ENCODE data around the gene RANBP17. TPM values are rescaled to one million over a fixed set of nuclear protein-coding genes. Genes with fewer than 3 reads are reported as not detected.
"Not testable (repeated sequence)": the region's sequence is repeated elsewhere in the genome, so short reads cannot be mapped to it uniquely, and the experiment has no call there.

RANBP17 gene
- total and polyA plus RNA-seq, 7 experiments from 2014 or later, result 3.0 TPM; not detected in 6

- Mint-ChIP-seq H3K9me3 (no peaks in the 10 kb centered on the region), H3K4me3 (no peak overlapping the region), H3K36me3 (no peaks in the 10 kb centered on the region), H3K4me1 (no peaks in the 10 kb centered on the region), H3K27me3 (peaks cover 0 to 5% (median 0%) of the 10 kb centered on the region in 5 donors), H3K27ac (no peak overlapping the region)
- H3K9me3 ChIP-seq (ENCODE audit: control insufficient read depth in 2 of 3, low read length in 3 of 3), result no peaks in the 10 kb centered on the region
- intact Hi-C loops (cut with micrococcal nuclease), result no loop called here
- POLR2A ChIA-PET, result no interaction called here
- CTCF ChIA-PET, result no interaction called here
- no peak for ATAC-seq
- no peaks in the 10 kb centered on the region for H3K36me3 ChIP-seq (ENCODE audit: control insufficient read depth in 2 of 3, insufficient read depth in 3 of 3, low read length in 3 of 3)
- no peak overlapping the region for H3K27ac ChIP-seq (ENCODE audit: low read depth, low read length)
- DNase-seq, result no peak
- no peaks in the 10 kb centered on the region for H3K27me3 ChIP-seq (ENCODE audit: control insufficient read depth in 2 of 2, insufficient read depth in 2 of 2, low read length in 2 of 2)
- no peaks in the 10 kb centered on the region for H3K4me1 ChIP-seq (ENCODE audit: control insufficient read depth in 2 of 2, insufficient read depth in 2 of 2, low read length in 2 of 2)
- no peak overlapping the region for H3K4me3 ChIP-seq (ENCODE audit: low read length)
These were observed 170.2 kb downstream of the RANBP17 start for GRCh38 chr5:171031977-171032376.

GRCh38 chr5:171032435-171032973 is 170.7 kb downstream of the RANBP17 start:
- H3K4me3 ChIP-seq (ENCODE audit: low read length), result no peak overlapping the region
- POLR2A ChIA-PET, result no interaction called here
- H3K36me3 ChIP-seq (ENCODE audit: control insufficient read depth in 2 of 3, insufficient read depth in 3 of 3, low read length in 3 of 3), result no peaks in the 10 kb centered on the region
- no peaks in the 10 kb centered on the region for H3K4me1 ChIP-seq (ENCODE audit: control insufficient read depth in 2 of 2, insufficient read depth in 2 of 2, low read length in 2 of 2)
- ATAC-seq (no peak), DNase-seq (no peak)
- H3K9me3 Mint-ChIP-seq, result no peaks in the 10 kb centered on the region
- no peaks in the 10 kb centered on the region for H3K4me1 Mint-ChIP-seq
- CTCF ChIA-PET, result no interaction called here
- no peaks in the 10 kb centered on the region for H3K27me3 ChIP-seq (ENCODE audit: control insufficient read depth in 2 of 2, insufficient read depth in 2 of 2, low read length in 2 of 2)
- no peak overlapping the region for H3K27ac ChIP-seq (ENCODE audit: low read depth, low read length)
- no peak overlapping the region for H3K27ac Mint-ChIP-seq
- intact Hi-C loops (cut with micrococcal nuclease), result no loop called here
- peaks cover 0 to 5% (median 0%) of the 10 kb centered on the region in 5 donors for H3K27me3 Mint-ChIP-seq
- no peaks in the 10 kb centered on the region for H3K36me3 Mint-ChIP-seq
- H3K9me3 ChIP-seq (ENCODE audit: control insufficient read depth in 2 of 3, low read length in 3 of 3), result no peaks in the 10 kb centered on the region
- H3K4me3 Mint-ChIP-seq, result no peak overlapping the region

- H3K27ac ChIP-seq (ENCODE audit: low read depth, low read length); POLR2A ChIA-PET; intact Hi-C loops (cut with micrococcal nuclease); DNase-seq; H3K4me3 Mint-ChIP-seq; H3K27ac Mint-ChIP-seq; ATAC-seq; H3K9me3 ChIP-seq (ENCODE audit: control insufficient read depth in 2 of 3, low read length in 3 of 3); H3K4me3 ChIP-seq (ENCODE audit: low read length); H3K4me1 ChIP-seq (ENCODE audit: control insufficient read depth in 2 of 2, insufficient read depth in 2 of 2, low read length in 2 of 2); H3K36me3 ChIP-seq (ENCODE audit: control insufficient read depth in 2 of 3, insufficient read depth in 3 of 3, low read length in 3 of 3); H3K27me3 ChIP-seq (ENCODE audit: control insufficient read depth in 2 of 2, insufficient read depth in 2 of 2, low read length in 2 of 2); H3K4me1 Mint-ChIP-seq; CTCF ChIA-PET; H3K36me3 Mint-ChIP-seq: not testable (repeated sequence)
- Mint-ChIP-seq H3K27me3 (peaks cover 0 to 12% (median 0%) of the 10 kb centered on the region in 5 donors), H3K9me3 (peaks cover 0 to 10% (median 2%) of the 10 kb centered on the region in 11 donors)
These were observed 180.1 kb downstream of the RANBP17 start for GRCh38 chr5:171041893-171042292.

- CTCF ChIA-PET, result no interaction called here
- peaks cover 0 to 18% (median 5%) of the 10 kb centered on the region in 5 donors for H3K27me3 Mint-ChIP-seq
- H3K4me1 ChIP-seq (ENCODE audit: control insufficient read depth in 2 of 2, insufficient read depth in 2 of 2, low read length in 2 of 2), result no peaks in the 10 kb centered on the region
- H3K9me3 ChIP-seq (ENCODE audit: control insufficient read depth in 2 of 3, low read length in 3 of 3), result peaks cover 0 to 5% (median 0%) of the 10 kb centered on the region in 3 experiments
- H3K27me3 ChIP-seq (ENCODE audit: control insufficient read depth in 2 of 2, insufficient read depth in 2 of 2, low read length in 2 of 2), result no peaks in the 10 kb centered on the region
- peaks cover 0 to 1% (median 0%) of the 10 kb centered on the region in 7 donors for H3K4me1 Mint-ChIP-seq
- no peak overlapping the region for H3K27ac Mint-ChIP-seq
- no peak overlapping the region for H3K4me3 ChIP-seq (ENCODE audit: low read length)
- peaks cover 0 to 15% (median 8%) of the 10 kb centered on the region in 11 donors for H3K9me3 Mint-ChIP-seq
- H3K4me3 Mint-ChIP-seq, result no peak overlapping the region
- no peak for DNase-seq
- POLR2A ChIA-PET, result no interaction called here
- no peaks in the 10 kb centered on the region for H3K36me3 ChIP-seq (ENCODE audit: control insufficient read depth in 2 of 3, insufficient read depth in 3 of 3, low read length in 3 of 3)
- intact Hi-C loops (cut with micrococcal nuclease), result no loop called here
- no peak for ATAC-seq
- H3K27ac ChIP-seq (ENCODE audit: low read depth, low read length), result no peak overlapping the region
- H3K36me3 Mint-ChIP-seq, result no peaks in the 10 kb centered on the region
These were observed 189.1 kb downstream of the RANBP17 start for GRCh38 chr5:171050916-171051315.

- Mint-ChIP-seq H3K4me1 (no peaks in the 10 kb centered on the region), H3K4me3 (no peak overlapping the region), H3K27ac (no peak overlapping the region), H3K9me3 (peaks cover 3 to 29% (median 12%) of the 10 kb centered on the region in 11 donors), H3K27me3 (peaks cover 0 to 14% (median 5%) of the 10 kb centered on the region in 5 donors), H3K36me3 (no peaks in the 10 kb centered on the region)
- no peaks in the 10 kb centered on the region for H3K4me1 ChIP-seq (ENCODE audit: control insufficient read depth in 2 of 2, insufficient read depth in 2 of 2, low read length in 2 of 2)
- H3K36me3 ChIP-seq (ENCODE audit: control insufficient read depth in 2 of 3, insufficient read depth in 3 of 3, low read length in 3 of 3), result no peaks in the 10 kb centered on the region
- H3K27me3 ChIP-seq (ENCODE audit: control insufficient read depth in 2 of 2, insufficient read depth in 2 of 2, low read length in 2 of 2), result no peaks in the 10 kb centered on the region
- no peak for ATAC-seq
- H3K4me3 ChIP-seq (ENCODE audit: low read length), result no peak overlapping the region
- H3K27ac ChIP-seq (ENCODE audit: low read depth, low read length), result no peak overlapping the region
- peaks cover 0 to 5% (median 0%) of the 10 kb centered on the region in 3 experiments for H3K9me3 ChIP-seq (ENCODE audit: control insufficient read depth in 2 of 3, low read length in 3 of 3)
- CTCF ChIA-PET, result no interaction called here
- no peak for DNase-seq
- intact Hi-C loops (cut with micrococcal nuclease), result no loop called here
- POLR2A ChIA-PET, result no interaction called here
These were observed 194.1 kb downstream of the RANBP17 start for GRCh38 chr5:171055875-171056454.

GRCh38 chr5:171067540-171068130 is 205.8 kb downstream of the RANBP17 start:
- CTCF ChIA-PET, result no interaction called here
- H3K4me1 ChIP-seq (ENCODE audit: control insufficient read depth in 2 of 2, insufficient read depth in 2 of 2, low read length in 2 of 2), result no peaks in the 10 kb centered on the region
- peaks cover 0 to 15% (median 0%) of the 10 kb centered on the region in 3 experiments for H3K9me3 ChIP-seq (ENCODE audit: control insufficient read depth in 2 of 3, low read length in 3 of 3)
- Mint-ChIP-seq H3K4me1 (no peaks in the 10 kb centered on the region), H3K9me3 (peaks cover 4 to 58% (median 31%) of the 10 kb centered on the region in 11 donors), H3K27me3 (peaks cover 0 to 18% (median 4%) of the 10 kb centered on the region in 5 donors), H3K27ac (no peak overlapping the region), H3K4me3 (no peak overlapping the region), H3K36me3 (peaks cover 0 to 3% (median 0%) of the 10 kb centered on the region in 5 donors)
- POLR2A ChIA-PET, result no interaction called here
- ATAC-seq (no peak), DNase-seq (no peak)
- intact Hi-C loops (cut with micrococcal nuclease), result no loop called here
- H3K36me3 ChIP-seq (ENCODE audit: control insufficient read depth in 2 of 3, insufficient read depth in 3 of 3, low read length in 3 of 3), result no peaks in the 10 kb centered on the region
- H3K27me3 ChIP-seq (ENCODE audit: control insufficient read depth in 2 of 2, insufficient read depth in 2 of 2, low read length in 2 of 2), result no peaks in the 10 kb centered on the region
- H3K4me3 ChIP-seq (ENCODE audit: low read length), result no peak overlapping the region
- no peak overlapping the region for H3K27ac ChIP-seq (ENCODE audit: low read depth, low read length)

- no peak for ATAC-seq
- DNase-seq, result no peak
- H3K27me3 Mint-ChIP-seq, result peaks cover 0 to 10% (median 0%) of the 10 kb centered on the region in 5 donors
- H3K9me3 Mint-ChIP-seq, result peaks cover 0 to 20% (median 6%) of the 10 kb centered on the region in 11 donors
- Histone ChIP-seq H3K4me3 (ENCODE audit: low read length) (no peak overlapping the region), H3K27me3 (ENCODE audit: control insufficient read depth in 2 of 2, insufficient read depth in 2 of 2, low read length in 2 of 2) (no peaks in the 10 kb centered on the region), H3K36me3 (ENCODE audit: control insufficient read depth in 2 of 3, insufficient read depth in 3 of 3, low read length in 3 of 3) (no peaks in the 10 kb centered on the region), H3K4me1 (ENCODE audit: control insufficient read depth in 2 of 2, insufficient read depth in 2 of 2, low read length in 2 of 2) (no peaks in the 10 kb centered on the region), H3K27ac (ENCODE audit: low read depth, low read length) (no peak overlapping the region), H3K9me3 (ENCODE audit: control insufficient read depth in 2 of 3, low read length in 3 of 3) (no peaks in the 10 kb centered on the region)
- no peaks in the 10 kb centered on the region for H3K36me3 Mint-ChIP-seq
- no peak overlapping the region for H3K27ac Mint-ChIP-seq
- ChIA-PET CTCF (no interaction called here), POLR2A (no interaction called here)
- intact Hi-C loops (cut with micrococcal nuclease), result no loop called here
- no peaks in the 10 kb centered on the region for H3K4me1 Mint-ChIP-seq
- H3K4me3 Mint-ChIP-seq, result no peak overlapping the region
These were observed 212.9 kb downstream of the RANBP17 start for GRCh38 chr5:171074747-171075146.

Measured in naive thymus-derived CD4-positive, alpha-beta T cell (primary cell).